SK-N-SH (cell line): ENCODE data around the gene SYT11. TPM values are rescaled to one million over a fixed set of nuclear protein-coding genes. Genes with fewer than 3 reads are reported as not detected.

ENCODE experiments used
- CTCF ChIA-PET: fragments of 300-600, 350-600 bp; formaldehyde crosslinking; extraction: SDS; loops from one replicate; lab custom pipeline; 2021; lab: Yijun Ruan, JAX
- POLR2A ChIA-PET: fragments of 350-600 bp; sonication (Branson Sonifier 250); formaldehyde crosslinking; extraction: SDS; loops from one replicate; lab custom pipeline; 2020; ENCODE audit warnings: antibody characterized with exemption, inconsistent platforms; lab: Yijun Ruan, JAX
- DNase-seq: peaks from one replicate; pipeline ENCODE4 v3.0.0; 2012
- H2AFZ ChIP-seq: fragments of 200-600 bp; sonication (generic); 2 replicates; pipeline ENCODE4 v1.8.1; 2016; ENCODE audit warnings: antibody characterized with exemption, mild to moderate bottlenecking, low read depth
- H3F3A ChIP-seq: fragments of 200-600 bp; sonication (generic); replicated peaks from 2 replicates; pipeline ENCODE3; 2016; ENCODE audit warnings: antibody characterized with exemption, mild to moderate bottlenecking; ENCODE audit not compliant: insufficient read depth
- H3K27ac ChIP-seq, 2 experiments: fragments of 200-500 bp in 1 of 2; fragments of 200-600 bp in 1 of 2; sonication (Bioruptor generic) in 1 of 2; sonication (generic), shearing (Covaris generic) in 1 of 2; 2 replicates each; pipeline versions ENCODE4 v1.5.1 to v1.6.1; 2014 to 2016; ENCODE audit warnings: low read depth in 2 of 2, inconsistent platforms in 1 of 2, low read length in 1 of 2, mild to moderate bottlenecking in 1 of 2, mixed read lengths in 1 of 2
- H3K27me3 ChIP-seq: fragments of 200-600 bp; sonication (generic), shearing (Covaris generic); 2 replicates; pipeline ENCODE4 v1.6.1; 2016; ENCODE audit warnings: mixed run types; ENCODE audit not compliant: insufficient read depth
- H3K36me3 ChIP-seq, 2 experiments: fragments of 200-500 bp in 1 of 2; fragments of 200-600 bp in 1 of 2; sonication (Bioruptor generic) in 1 of 2; sonication (generic) in 1 of 2; replicated peaks in 1 of 2; 2 replicates each; pipeline versions ENCODE3 to v1.5.1; 2014 to 2016; ENCODE audit warnings: low read length in 1 of 2, mild to moderate bottlenecking in 1 of 2; ENCODE audit not compliant: insufficient read depth in 2 of 2, control insufficient read depth in 1 of 2
- H3K4me1 ChIP-seq, 2 experiments: fragments of 200-500 bp in 1 of 2; fragments of 200-600 bp in 1 of 2; sonication (Bioruptor generic) in 1 of 2; sonication (generic), shearing (Covaris generic) in 1 of 2; 2 replicates each; pipeline versions ENCODE4 v1.5.1 to v1.6.1; 2014 to 2016; ENCODE audit warnings: low read depth in 1 of 2, low read length in 1 of 2, mixed run types in 1 of 2; ENCODE audit not compliant: insufficient read depth in 2 of 2, control insufficient read depth in 1 of 2
- H3K4me2 ChIP-seq: fragments of 200-600 bp; sonication (generic), shearing (Covaris generic); 2 replicates; pipeline ENCODE4 v1.6.1; 2017; ENCODE audit warnings: mixed run types
- H3K4me3 ChIP-seq, 2 experiments: fragments of 200-500 bp in 1 of 2; fragments of 200-600 bp in 1 of 2; sonication (Bioruptor generic) in 1 of 2; sonication (generic), shearing (Covaris generic) in 1 of 2; 2 replicates each; pipeline versions ENCODE4 v1.5.1 to v1.8.1; 2014 to 2016; ENCODE audit warnings: low read depth in 2 of 2, inconsistent platforms in 1 of 2, low read length in 1 of 2, mild to moderate bottlenecking in 1 of 2, mixed read lengths in 1 of 2, moderate library complexity in 1 of 2
- H3K79me2 ChIP-seq: fragments of 200-600 bp; sonication (generic); 2 replicates; pipeline ENCODE4 v1.8.1; 2017; ENCODE audit warnings: mild to moderate bottlenecking; ENCODE audit not compliant: insufficient read depth
- H3K9ac ChIP-seq: fragments of 200-600 bp; sonication (generic); 2 replicates; pipeline ENCODE4 v1.6.1; 2017; ENCODE audit warnings: mixed run types
- H3K9me2 ChIP-seq: fragments of 200-600 bp; sonication (generic); 2 replicates; pipeline ENCODE4 v1.6.1; 2017; ENCODE audit warnings: mixed run types
- H3K9me3 ChIP-seq: fragments of 200-600 bp; sonication (generic); 2 replicates; pipeline ENCODE4 v1.6.1; 2017; ENCODE audit warnings: mixed run types, mild to moderate bottlenecking, moderate library complexity
- H4K20me1 ChIP-seq: fragments of 200-600 bp; sonication (generic); 2 replicates; pipeline ENCODE4 v1.6.1; 2017; ENCODE audit warnings: mild to moderate bottlenecking, mixed run types; ENCODE audit not compliant: insufficient read depth
- FOSL2 ChIP-seq: IDR thresholded peaks from 2 replicates; pipeline ENCODE4 v1.4.0; 2012; ENCODE audit warnings: low read depth, mild to moderate bottlenecking, moderate library complexity, borderline replicate concordance
- FOXJ3 ChIP-seq: sonication (generic); formaldehyde crosslinking; IDR thresholded peaks from 2 replicates; pipeline ENCODE4 v1.5.1; 2020; ENCODE audit warnings: mild to moderate bottlenecking, missing genetic modification reagents
- FOXM1 ChIP-seq: IDR thresholded peaks from 2 replicates; pipeline ENCODE4 v1.4.0; 2012; ENCODE audit warnings: low read depth, mild to moderate bottlenecking
- IRF3 ChIP-seq: fragments of 150-350 bp; IDR thresholded peaks from 2 replicates; pipeline ENCODE4 v1.6.1; 2016; ENCODE audit warnings: mild to moderate bottlenecking, low read depth, low read length
- JUND ChIP-seq: IDR thresholded peaks from 2 replicates; pipeline ENCODE4 v1.4.0; 2012
- MEF2A ChIP-seq: IDR thresholded peaks from 2 replicates; pipeline ENCODE4 v1.4.0; 2012; ENCODE audit warnings: low read depth, borderline replicate concordance
- NFIC ChIP-seq: IDR thresholded peaks from 2 replicates; pipeline ENCODE4 v1.4.0; 2012; ENCODE audit warnings: borderline replicate concordance
- PBX3 ChIP-seq: IDR thresholded peaks from 2 replicates; pipeline ENCODE4; 2012
- RAD21 ChIP-seq: IDR thresholded peaks from 2 replicates; pipeline ENCODE4 v1.6.1; 2012; ENCODE audit warnings: mild to moderate bottlenecking, low read length
- SIN3A ChIP-seq: IDR thresholded peaks from 2 replicates; pipeline ENCODE4 v1.6.1; 2012; ENCODE audit warnings: low read depth, mild to moderate bottlenecking, low read length, moderate library complexity, borderline replicate concordance
- SMC3 ChIP-seq: IDR thresholded peaks from 2 replicates; pipeline ENCODE4 v1.6.1; 2012; ENCODE audit warnings: low read depth, low read length, improper control_type of control experiment
- TAF1 ChIP-seq: IDR thresholded peaks from 2 replicates; pipeline ENCODE4 v1.6.1; 2012; ENCODE audit warnings: low read depth, mild to moderate bottlenecking, low read length, moderate library complexity, borderline replicate concordance
- TCF12 ChIP-seq: IDR thresholded peaks from 2 replicates; pipeline ENCODE4 v1.4.0; 2012
- TEAD4 ChIP-seq: IDR thresholded peaks from 2 replicates; pipeline ENCODE4 v1.4.0; 2012; ENCODE audit warnings: mild to moderate bottlenecking, borderline replicate concordance; ENCODE audit not compliant: insufficient read depth
- YY1 ChIP-seq: IDR thresholded peaks from 2 replicates; pipeline ENCODE4 v1.4.0; 2012; ENCODE audit warnings: low read depth, mild to moderate bottlenecking
- WGBS: methylation state at CpG from one replicate; pipeline ENCODE4 v1.1.6; 2017; ENCODE audit warnings: low lambda C conversion rate; 5-methylcytosine and 5-hydroxymethylcytosine counted together
- polyA plus RNA-seq, 3 experiments: library from polyadenylated mRNA; depleted of rRNA; stranded (reverse); fragments of >200 nt; gene quantifications; 2 replicates each; pipeline ENCODE4 v1.2.3, GENCODE V29; 2012
- TF ChIP-seq, protein P1 (sequence below): fragments of 200-600 bp; sonication (generic); IDR thresholded peaks from 2 replicates; pipeline ENCODE4 v1.6.1; 2017; ENCODE audit warnings: antibody characterized with exemption, mild to moderate bottlenecking, moderate library complexity

SYT11 gene
- polyA plus RNA-seq, 1 of the 3 experiments (the other 2 are of a cell fraction): 26.7 TPM

GRCh38 chr1:155850345-155850744 lies 9.0 kb upstream of the SYT11 start:
- H3K4me3 ChIP-seq: no peak overlapping the region
- no peaks in the 10 kb centered on the region for H3K27me3 ChIP-seq
- peaks cover 41 to 65% of the 10 kb centered on the region in 2 experiments for H3K36me3 ChIP-seq
- no peak overlapping the region for H3K9ac ChIP-seq
- no peak overlapping the region for H2AFZ ChIP-seq
- H3K79me2 ChIP-seq: peaks cover 100% of the 10 kb centered on the region
- no peak overlapping the region for H3K4me2 ChIP-seq
- TF ChIP-seq MEF2A (no peak), TAF1 (no peak), TCF12 (no peak), FOSL2 (no peak), RAD21 (no peak), JUND (no peak), IRF3 (no peak), PBX3 (no peak), TEAD4 (no peak)
- TF ChIP-seq, protein P1, sequence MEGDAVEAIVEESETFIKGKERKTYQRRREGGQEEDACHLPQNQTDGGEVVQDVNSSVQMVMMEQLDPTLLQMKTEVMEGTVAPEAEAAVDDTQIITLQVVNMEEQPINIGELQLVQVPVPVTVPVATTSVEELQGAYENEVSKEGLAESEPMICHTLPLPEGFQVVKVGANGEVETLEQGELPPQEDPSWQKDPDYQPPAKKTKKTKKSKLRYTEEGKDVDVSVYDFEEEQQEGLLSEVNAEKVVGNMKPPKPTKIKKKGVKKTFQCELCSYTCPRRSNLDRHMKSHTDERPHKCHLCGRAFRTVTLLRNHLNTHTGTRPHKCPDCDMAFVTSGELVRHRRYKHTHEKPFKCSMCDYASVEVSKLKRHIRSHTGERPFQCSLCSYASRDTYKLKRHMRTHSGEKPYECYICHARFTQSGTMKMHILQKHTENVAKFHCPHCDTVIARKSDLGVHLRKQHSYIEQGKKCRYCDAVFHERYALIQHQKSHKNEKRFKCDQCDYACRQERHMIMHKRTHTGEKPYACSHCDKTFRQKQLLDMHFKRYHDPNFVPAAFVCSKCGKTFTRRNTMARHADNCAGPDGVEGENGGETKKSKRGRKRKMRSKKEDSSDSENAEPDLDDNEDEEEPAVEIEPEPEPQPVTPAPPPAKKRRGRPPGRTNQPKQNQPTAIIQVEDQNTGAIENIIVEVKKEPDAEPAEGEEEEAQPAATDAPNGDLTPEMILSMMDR: no peak
- H3K27ac ChIP-seq: no peak overlapping the region
- H3K9me3 ChIP-seq: no peaks in the 10 kb centered on the region
- H3K4me1 ChIP-seq: no peaks in the 10 kb centered on the region
- DNase-seq: no peak
- CTCF ChIA-PET: no interaction called here
- H3K9me2 ChIP-seq: no peaks in the 10 kb centered on the region
- H4K20me1 ChIP-seq: peaks cover 3% of the 10 kb centered on the region
- WGBS: 97% methylated on average over 3 of the region's 3 CpGs
- H3F3A ChIP-seq: peaks cover 7% of the 10 kb centered on the region
- POLR2A ChIA-PET: no interaction called here

DNA sequence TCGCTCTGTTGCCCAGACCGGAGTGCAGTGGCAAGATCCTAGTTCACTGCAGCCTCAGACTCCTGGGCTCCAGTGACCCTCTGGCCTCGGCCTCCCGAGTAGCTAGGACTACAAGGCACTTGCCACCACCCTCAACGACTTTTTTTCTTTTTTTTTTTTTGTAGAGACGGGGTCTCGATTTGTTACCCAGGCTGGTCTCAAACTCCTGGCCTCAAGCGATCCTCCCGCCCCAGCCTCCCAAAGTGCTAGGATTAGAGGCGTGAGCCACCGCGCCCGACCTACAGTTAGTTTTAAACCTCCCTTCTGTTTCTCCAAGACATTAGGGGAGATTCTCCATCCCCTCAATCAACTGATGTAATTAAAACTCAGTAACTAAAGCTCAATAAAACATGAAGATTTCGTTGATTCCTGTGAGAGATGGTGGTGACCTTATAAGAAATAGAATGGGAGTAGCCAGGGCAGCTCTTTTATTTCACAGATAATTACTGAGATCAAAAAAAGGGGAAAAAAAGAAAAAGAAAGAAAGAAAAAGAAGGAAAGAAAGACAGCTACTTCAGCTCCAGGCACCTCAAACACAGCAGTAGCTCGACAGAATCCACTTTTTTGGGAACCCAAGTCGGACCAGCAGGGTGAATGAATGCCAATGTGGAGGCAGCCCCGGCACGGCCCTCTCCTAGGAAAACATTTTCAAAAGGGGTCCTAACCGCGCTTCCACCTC lies 3.0 kb upstream of the SYT11 start:
- Histone ChIP-seq H3K79me2 (peaks cover 76% of the 10 kb centered on the region), H3K27ac (peak overlapping the region; percentile 62), H3K4me2 (peak overlapping the region; percentile 87), H4K20me1 (no peaks in the 10 kb centered on the region), H3K9ac (peak overlapping the region; percentile 73), H3K9me3 (no peaks in the 10 kb centered on the region), H3K27me3 (no peaks in the 10 kb centered on the region), H3F3A (peaks cover 39% of the 10 kb centered on the region), H3K9me2 (no peaks in the 10 kb centered on the region), H3K4me3 (peak overlapping the region; percentile 72 to 79), H2AFZ (peak overlapping the region; percentile 76), H3K4me1 (peaks cover 8 to 17% of the 10 kb centered on the region in 2 experiments; a peak in 3 of 4 replicates), H3K36me3 (peaks cover 23 to 32% of the 10 kb centered on the region in 2 experiments)
- ChIA-PET POLR2A (interaction anchor here (0.9 to 1.7 kb wide), 3 partner anchors 16 to 47 kb away, joined by 3 to 6 read pairs (median 3); no protein-coding TSS in a partner anchor), CTCF (interaction anchor here (1.2 to 1.6 kb wide), 2 partner anchors 55 to 133 kb away, joined by 4 to 9 read pairs; partner anchors contain the start of gene RIT1)
- no peak for DNase-seq
- 20% methylated on average over 18 of the region's 20 CpGs for WGBS
- TF ChIP-seq FOXJ3 (CRISPR knock-in tag) (no peak), SIN3A (no peak), RAD21 (no peak), YY1 (no peak), FOSL2 (no peak), NFIC (no peak), FOXM1 (no peak), SMC3 (no peak)
